ENCODE measurements around the gene ARF1.

GRCh38 chr1:228059634-228060457, 22.7 kb upstream of the ARF1 start:
- no peak for TF ChIP-seq CTCF (CRISPR knock-in tag; IDR thresholded peaks at IDR 0.05)
- no peak for TF ChIP-seq MAZ (IDR thresholded peaks at IDR 0.05; ENCODE audit: borderline replicate concordance, low read depth, low read length)
- no peak for TF ChIP-seq MAZ (CRISPR knock-in tag; IDR thresholded peaks at IDR 0.05; ENCODE audit: low read depth)
- TF ChIP-seq HCFC1 (IDR thresholded peaks at IDR 0.05; ENCODE audit: low read depth, low read length): no peak
- TF ChIP-seq EZH2 (conservative IDR thresholded peaks at IDR 0.05; ENCODE audit: low read depth, low read length): no peak
- TF ChIP-seq GTF2F1 (IDR thresholded peaks at IDR 0.05; ENCODE audit: low read length): no peak
- no peak for TF ChIP-seq PHF21A (CRISPR knock-in tag; IDR thresholded peaks at IDR 0.05)
- TF ChIP-seq PHB2 (IDR thresholded peaks at IDR 0.05; ENCODE audit: partially characterized antibody): no peak
